HCT116 (cell line): ENCODE measurements around the gene C1orf21. TPM values are rescaled to one million over a fixed set of nuclear protein-coding genes. Genes with fewer than 3 reads are reported as not detected.

Experiments
- ATAC-seq: fragments of 200-7000 bp; cut with Tn5 transposase; 2 replicates; pipeline ENCODE4 v1.9.1; 2020; ENCODE audit warnings: mild to moderate bottlenecking, moderate library complexity
- BruUV-seq: library from RNA; stranded (reverse); fragments of 400-500 nt; replicated peaks from 2 replicates; lab custom pipeline; 2021; lab: Mats Ljungman, UMichigan
- CTCF ChIA-PET: fragments of 300-600 bp; sonication (Branson Sonifier 250); formaldehyde crosslinking; loops from one replicate; lab custom pipeline; 2021; ENCODE audit warnings: antibody characterized with exemption; lab: Charles Lee
- POLR2A ChIA-PET: fragments of 300-600, 350-600 bp; sonication (Branson Sonifier 250); formaldehyde crosslinking; loops from one replicate; lab custom pipeline; 2021; ENCODE audit warnings: antibody characterized with exemption; lab: Charles Lee
- RAD21 ChIA-PET, 2 experiments: fragments of 300-600 bp; sonication (Branson Sonifier 250); formaldehyde crosslinking; loops; one replicate each; lab custom pipeline; 2023; ENCODE audit warnings: low total read pairs in 2 of 2; ENCODE audit not compliant: uncharacterized antibody in 2 of 2, unreplicated experiment in 2 of 2, low non-redundant PET in 1 of 2; lab: Charles Lee
- DNase-seq: peaks from one replicate; pipeline ENCODE4 v3.0.0-alpha.2; 2010; ENCODE audit warnings: low read depth, low spot score
- H2AFZ ChIP-seq: fragments of 200-600 bp; shearing (Covaris generic), sonication (generic); 2 replicates; pipeline ENCODE4 v1.6.1; 2017; ENCODE audit warnings: low read depth, mixed run types, mixed read lengths, antibody characterized with exemption, low read length; ENCODE audit not compliant: poor library complexity, severe bottlenecking
- H3K27ac ChIP-seq: 2 replicates; pipeline ENCODE4 v1.5.1; 2012; ENCODE audit warnings: low read depth, low read length
- H3K27me3 ChIP-seq: fragments of 200-600 bp; sonication (generic); 2 replicates; pipeline ENCODE4 v1.6.1; 2016; ENCODE audit warnings: mixed run types, low read length, mixed read lengths; ENCODE audit not compliant: insufficient read depth
- H3K36me3 ChIP-seq, 2 experiments: fragments of 200-500 bp in 1 of 2; fragments of 200-600 bp in 1 of 2; sonication (Bioruptor generic) in 1 of 2; sonication (generic) in 1 of 2; 2 replicates each; pipeline versions ENCODE4 v1.5.1 to v1.6.1; 2014 to 2016; ENCODE audit warnings: low read length in 2 of 2, inconsistent platforms in 1 of 2, mixed read lengths in 1 of 2, mixed run types in 1 of 2; ENCODE audit not compliant: insufficient read depth in 2 of 2, control insufficient read depth in 1 of 2
- H3K4me1 ChIP-seq, 2 experiments: fragments of 200-600 bp in 1 of 2; sonication (generic) in 1 of 2; 2 replicates each; pipeline versions ENCODE4 v1.5.1 to v1.6.1; 2012 to 2017; ENCODE audit warnings: low read length in 2 of 2, inconsistent platforms in 1 of 2, mild to moderate bottlenecking in 1 of 2, mixed read lengths in 1 of 2, mixed run types in 1 of 2, moderate library complexity in 1 of 2; ENCODE audit not compliant: insufficient read depth in 2 of 2, control insufficient read depth in 1 of 2
- H3K4me2 ChIP-seq: fragments of 200-600 bp; sonication (generic); 2 replicates; pipeline ENCODE4 v1.6.1; 2017; ENCODE audit warnings: mixed run types, low read length, mixed read lengths
- H3K4me3 ChIP-seq, 2 experiments: fragments of 200-600 bp in 1 of 2; sonication (generic) in 1 of 2; replicated peaks in 1 of 2; 2 replicates each; pipeline ENCODE4 v1.5.1; 2011 to 2016; ENCODE audit warnings: low read length in 2 of 2, control low read depth in 1 of 2, low read depth in 1 of 2, mild to moderate bottlenecking in 1 of 2, mixed read lengths in 1 of 2, mixed run types in 1 of 2
- H3K79me2 ChIP-seq: fragments of 200-600 bp; sonication (generic); 2 replicates; pipeline ENCODE4 v1.6.1; 2017; ENCODE audit warnings: mild to moderate bottlenecking, mixed run types, low read length, moderate library complexity, mixed read lengths; ENCODE audit not compliant: insufficient read depth
- H3K9ac ChIP-seq: fragments of 200-600 bp; sonication (generic); 2 replicates; pipeline ENCODE4 v1.6.1; 2016; ENCODE audit warnings: low read length, mixed read lengths
- H3K9me2 ChIP-seq: fragments of 200-600 bp; sonication (generic), shearing (Covaris generic); 2 replicates; pipeline ENCODE4 v1.6.1; 2017; ENCODE audit warnings: mixed run types, mild to moderate bottlenecking, moderate library complexity; ENCODE audit not compliant: insufficient read depth
- H3K9me3 ChIP-seq, 2 experiments: fragments of 200-500 bp in 1 of 2; fragments of 200-600 bp in 1 of 2; sonication (Bioruptor generic) in 1 of 2; sonication (generic) in 1 of 2; 2 replicates each; pipeline ENCODE4 v1.6.1; 2014 to 2017; ENCODE audit warnings: low read length in 2 of 2, mixed read lengths in 2 of 2, inconsistent platforms in 1 of 2, low read depth in 1 of 2, mild to moderate bottlenecking in 1 of 2, mixed run types in 1 of 2, moderate library complexity in 1 of 2; ENCODE audit not compliant: control insufficient read depth in 1 of 2, insufficient read depth in 1 of 2
- H4K20me1 ChIP-seq: fragments of 200-600 bp; sonication (generic), shearing (Covaris generic); 2 replicates; pipeline ENCODE4 v1.6.1; 2017; ENCODE audit warnings: mixed run types, mild to moderate bottlenecking, moderate library complexity; ENCODE audit not compliant: insufficient read depth
- CEBPB ChIP-seq: IDR thresholded peaks from 2 replicates; pipeline ENCODE4 v1.6.1; 2012; ENCODE audit warnings: low read depth
- EGR1 ChIP-seq: IDR thresholded peaks from 2 replicates; pipeline ENCODE4 v1.6.1; 2012; ENCODE audit warnings: low read depth
- EZH2 ChIP-seq: fragments of 200-600 bp; sonication (generic); IDR thresholded peaks from 2 replicates; pipeline ENCODE4 v1.6.1; 2017; ENCODE audit warnings: antibody characterized with exemption, mixed run types
- FOSL1 ChIP-seq: IDR thresholded peaks from 2 replicates; pipeline ENCODE4 v1.6.1; 2012; ENCODE audit warnings: low read depth
- JUND ChIP-seq: IDR thresholded peaks from 2 replicates; pipeline ENCODE4 v1.6.1; 2012
- POLR2AphosphoS5 ChIP-seq: IDR thresholded peaks from 2 replicates; pipeline ENCODE4 v1.6.1; 2011; ENCODE audit warnings: mild to moderate bottlenecking, low read depth, low read length, moderate library complexity
- SIN3A ChIP-seq: IDR thresholded peaks from 2 replicates; pipeline ENCODE4 v1.6.1; 2012; ENCODE audit warnings: low read depth
- SP1 ChIP-seq: IDR thresholded peaks from 2 replicates; pipeline ENCODE4 v1.6.1; 2012; ENCODE audit warnings: low read depth
- SRF ChIP-seq: IDR thresholded peaks from 2 replicates; pipeline ENCODE4 v1.6.1; 2012; ENCODE audit warnings: low read depth
- TCF7L2 ChIP-seq: IDR thresholded peaks from 2 replicates; pipeline ENCODE4 v1.7.0; 2011; ENCODE audit warnings: borderline replicate concordance, inconsistent platforms; ENCODE audit not compliant: insufficient read depth, insufficient read length; ENCODE audit errors: extremely low read depth
- YY1 ChIP-seq: IDR thresholded peaks from 2 replicates; pipeline ENCODE4 v1.6.1; 2011; ENCODE audit warnings: low read length, low read depth, moderate library complexity, mild to moderate bottlenecking; ENCODE audit not compliant: insufficient replicate concordance; ENCODE audit errors: extremely low read depth
- ZFX ChIP-seq: fragments of 450-650 bp; IDR thresholded peaks from 2 replicates; pipeline ENCODE4 v1.6.1; 2017
- intact Hi-C: fragments of 100-400 bp; cut with micrococcal nuclease; formaldehyde crosslinking; loops from 2 replicates; pipeline ENCODE4 v1.10.0; 2022
- total RNA-seq: library from RNA; stranded (reverse); gene quantifications from one replicate; pipeline ENCODE4 v1.2.1, GENCODE V29; 2021; ENCODE audit not compliant: unreplicated experiment
- TF ChIP-seq, protein P1 (sequence below), 3 experiments: fragments of 200-600 bp in 1 of 3; sonication (generic) in 1 of 3; IDR thresholded peaks in 2 of 3; conservative IDR thresholded peaks in 1 of 3; 2 replicates each; pipeline ENCODE4 v1.5.1; 2012 to 2017; ENCODE audit warnings: low read depth in 2 of 3, low read length in 2 of 3, antibody characterized with exemption in 1 of 3, borderline replicate concordance in 1 of 3, control low read depth in 1 of 3, mild to moderate bottlenecking in 1 of 3, mixed read lengths in 1 of 3, mixed run types in 1 of 3, moderate library complexity in 1 of 3; ENCODE audit not compliant: insufficient read depth in 1 of 3
- TF ChIP-seq, protein P2 (sequence below): IDR thresholded peaks from 2 replicates; pipeline ENCODE4 v1.6.1; 2012
- TF ChIP-seq, protein P3 (sequence below): IDR thresholded peaks from 2 replicates; pipeline ENCODE4 v1.6.1; 2012; ENCODE audit warnings: low read depth

Gene C1orf21
- total RNA-seq, 1 experiment from 2014 or later = 8.9 TPM

DNA sequence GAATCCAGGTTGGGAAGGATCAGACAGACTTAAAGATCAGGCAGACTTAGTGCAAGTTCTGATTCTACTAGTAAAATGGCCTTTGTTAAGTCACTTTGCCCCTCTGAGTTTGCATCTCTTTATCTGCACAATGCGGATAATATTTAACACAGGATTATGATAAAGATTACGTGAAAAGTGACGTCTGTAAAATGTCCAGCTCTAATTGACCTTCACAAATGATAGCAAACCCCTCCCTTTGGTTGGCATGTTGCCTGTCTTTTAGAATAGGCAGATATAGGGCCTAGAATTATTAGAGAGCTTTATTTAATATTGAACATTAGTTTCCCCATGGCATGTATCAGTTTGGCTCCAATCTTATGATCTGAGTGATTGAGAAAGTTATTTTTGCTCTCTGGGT, 55.4 kb downstream of the C1orf21 start:
- ChIA-PET CTCF (no interaction called here), POLR2A (no interaction called here), RAD21 (no interaction called here)
- Histone ChIP-seq H3K9ac (no peak overlapping the region), H3K4me1 (peaks cover 0 to 11% of the 10 kb centered on the region in 2 experiments; a peak in 1 of 4 replicates), H3K36me3 (no peaks in the 10 kb centered on the region), H3K9me3 (no peaks in the 10 kb centered on the region), H3K79me2 (no peaks in the 10 kb centered on the region), H2AFZ (no peak overlapping the region), H3K27me3 (no peaks in the 10 kb centered on the region), H4K20me1 (no peaks in the 10 kb centered on the region), H3K4me2 (no peak overlapping the region), H3K4me3 (no peak overlapping the region), H3K27ac (no peak overlapping the region), H3K9me2 (no peaks in the 10 kb centered on the region)
- intact Hi-C loops = no loop called here
- no peak for ATAC-seq
- TF ChIP-seq ZFX = no peak
- no peak for TF ChIP-seq SP1
- no peak for TF ChIP-seq YY1
- no peak for TF ChIP-seq POLR2AphosphoS5
- TF ChIP-seq CEBPB = no peak
- TF ChIP-seq JUND = no peak
- BruUV-seq = no TSS peak
- DNase-seq = no peak

DNA sequence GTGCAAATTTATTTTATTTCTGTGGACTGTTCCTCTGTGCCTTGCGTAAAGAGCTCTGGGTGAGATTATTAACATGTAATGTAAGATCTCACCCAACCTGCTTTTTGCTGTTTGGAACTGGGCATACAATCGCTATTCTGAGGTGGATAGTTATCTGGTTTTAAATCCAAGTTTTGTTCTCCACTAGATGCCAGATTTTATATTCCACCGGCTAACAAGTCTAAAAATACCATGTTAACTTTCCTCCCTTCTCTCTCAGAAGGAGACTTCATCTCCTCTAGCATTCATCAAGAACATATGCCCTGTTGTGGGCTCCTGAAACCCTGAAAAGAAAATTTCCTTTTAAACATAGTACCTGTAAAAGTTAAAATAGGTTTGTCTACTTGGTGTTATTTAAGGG, 56.4 kb downstream of the C1orf21 start:
- intact Hi-C loops = no loop called here
- ChIA-PET POLR2A (no interaction called here), RAD21 (no interaction called here)
- no peaks in the 10 kb centered on the region for H3K9me2 ChIP-seq
- no peaks in the 10 kb centered on the region for H3K79me2 ChIP-seq
- ATAC-seq (no peak), DNase-seq (no peak)
- H4K20me1 ChIP-seq = no peaks in the 10 kb centered on the region
- H3K4me1 ChIP-seq = peaks cover 0 to 10% of the 10 kb centered on the region in 2 experiments; a peak in 1 of 4 replicates
- H3K27me3 ChIP-seq = no peaks in the 10 kb centered on the region
- BruUV-seq = no TSS peak
- no peaks in the 10 kb centered on the region for H3K9me3 ChIP-seq
- no peak overlapping the region for H3K4me2 ChIP-seq
- no peak overlapping the region for H3K9ac ChIP-seq
- no peak overlapping the region for H3K27ac ChIP-seq
- no peak for TF ChIP-seq EZH2
- TF ChIP-seq POLR2AphosphoS5 = no peak
- TF ChIP-seq ZFX = no peak
- no peak for TF ChIP-seq SP1
- TF ChIP-seq SRF = no peak
- TF ChIP-seq, protein P1, sequence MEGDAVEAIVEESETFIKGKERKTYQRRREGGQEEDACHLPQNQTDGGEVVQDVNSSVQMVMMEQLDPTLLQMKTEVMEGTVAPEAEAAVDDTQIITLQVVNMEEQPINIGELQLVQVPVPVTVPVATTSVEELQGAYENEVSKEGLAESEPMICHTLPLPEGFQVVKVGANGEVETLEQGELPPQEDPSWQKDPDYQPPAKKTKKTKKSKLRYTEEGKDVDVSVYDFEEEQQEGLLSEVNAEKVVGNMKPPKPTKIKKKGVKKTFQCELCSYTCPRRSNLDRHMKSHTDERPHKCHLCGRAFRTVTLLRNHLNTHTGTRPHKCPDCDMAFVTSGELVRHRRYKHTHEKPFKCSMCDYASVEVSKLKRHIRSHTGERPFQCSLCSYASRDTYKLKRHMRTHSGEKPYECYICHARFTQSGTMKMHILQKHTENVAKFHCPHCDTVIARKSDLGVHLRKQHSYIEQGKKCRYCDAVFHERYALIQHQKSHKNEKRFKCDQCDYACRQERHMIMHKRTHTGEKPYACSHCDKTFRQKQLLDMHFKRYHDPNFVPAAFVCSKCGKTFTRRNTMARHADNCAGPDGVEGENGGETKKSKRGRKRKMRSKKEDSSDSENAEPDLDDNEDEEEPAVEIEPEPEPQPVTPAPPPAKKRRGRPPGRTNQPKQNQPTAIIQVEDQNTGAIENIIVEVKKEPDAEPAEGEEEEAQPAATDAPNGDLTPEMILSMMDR (IDR thresholded peaks at IDR 0.05 in 2 of 3, conservative IDR thresholded peaks at IDR 0.05 in 1 of 3; ENCODE audit: borderline replicate concordance in 1 of 3, insufficient read depth in 1 of 3, low read depth in 2 of 3, low read length in 2 of 3) = no peak
- TF ChIP-seq, protein P2, sequence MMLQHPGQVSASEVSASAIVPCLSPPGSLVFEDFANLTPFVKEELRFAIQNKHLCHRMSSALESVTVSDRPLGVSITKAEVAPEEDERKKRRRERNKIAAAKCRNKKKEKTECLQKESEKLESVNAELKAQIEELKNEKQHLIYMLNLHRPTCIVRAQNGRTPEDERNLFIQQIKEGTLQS = no peak
- TF ChIP-seq CEBPB = no peak
- TF ChIP-seq EGR1 = no peak
- no peak for TF ChIP-seq TCF7L2
- TF ChIP-seq SIN3A = no peak
- TF ChIP-seq, protein P3, sequence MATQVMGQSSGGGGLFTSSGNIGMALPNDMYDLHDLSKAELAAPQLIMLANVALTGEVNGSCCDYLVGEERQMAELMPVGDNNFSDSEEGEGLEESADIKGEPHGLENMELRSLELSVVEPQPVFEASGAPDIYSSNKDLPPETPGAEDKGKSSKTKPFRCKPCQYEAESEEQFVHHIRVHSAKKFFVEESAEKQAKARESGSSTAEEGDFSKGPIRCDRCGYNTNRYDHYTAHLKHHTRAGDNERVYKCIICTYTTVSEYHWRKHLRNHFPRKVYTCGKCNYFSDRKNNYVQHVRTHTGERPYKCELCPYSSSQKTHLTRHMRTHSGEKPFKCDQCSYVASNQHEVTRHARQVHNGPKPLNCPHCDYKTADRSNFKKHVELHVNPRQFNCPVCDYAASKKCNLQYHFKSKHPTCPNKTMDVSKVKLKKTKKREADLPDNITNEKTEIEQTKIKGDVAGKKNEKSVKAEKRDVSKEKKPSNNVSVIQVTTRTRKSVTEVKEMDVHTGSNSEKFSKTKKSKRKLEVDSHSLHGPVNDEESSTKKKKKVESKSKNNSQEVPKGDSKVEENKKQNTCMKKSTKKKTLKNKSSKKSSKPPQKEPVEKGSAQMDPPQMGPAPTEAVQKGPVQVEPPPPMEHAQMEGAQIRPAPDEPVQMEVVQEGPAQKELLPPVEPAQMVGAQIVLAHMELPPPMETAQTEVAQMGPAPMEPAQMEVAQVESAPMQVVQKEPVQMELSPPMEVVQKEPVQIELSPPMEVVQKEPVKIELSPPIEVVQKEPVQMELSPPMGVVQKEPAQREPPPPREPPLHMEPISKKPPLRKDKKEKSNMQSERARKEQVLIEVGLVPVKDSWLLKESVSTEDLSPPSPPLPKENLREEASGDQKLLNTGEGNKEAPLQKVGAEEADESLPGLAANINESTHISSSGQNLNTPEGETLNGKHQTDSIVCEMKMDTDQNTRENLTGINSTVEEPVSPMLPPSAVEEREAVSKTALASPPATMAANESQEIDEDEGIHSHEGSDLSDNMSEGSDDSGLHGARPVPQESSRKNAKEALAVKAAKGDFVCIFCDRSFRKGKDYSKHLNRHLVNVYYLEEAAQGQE = no peak
- TF ChIP-seq FOSL1 = no peak
- TF ChIP-seq, all 23 proteins: peak for 0
- H2AFZ ChIP-seq = no peak overlapping the region
- CTCF ChIA-PET = no interaction called here
- H3K36me3 ChIP-seq = no peaks in the 10 kb centered on the region
- no peak overlapping the region for H3K4me3 ChIP-seq
